ENCODE data around the gene CEP290. TPM values are rescaled to one million over a fixed set of nuclear protein-coding genes. Genes with fewer than 3 reads are reported as not detected.

Gene CEP290
- total and polyA plus RNA-seq, 2 of the 13 experiments (the other 11 are each of a cell fraction or from before 2014, with no cell fraction given) = 2.4 to 10.8 TPM

DNA sequence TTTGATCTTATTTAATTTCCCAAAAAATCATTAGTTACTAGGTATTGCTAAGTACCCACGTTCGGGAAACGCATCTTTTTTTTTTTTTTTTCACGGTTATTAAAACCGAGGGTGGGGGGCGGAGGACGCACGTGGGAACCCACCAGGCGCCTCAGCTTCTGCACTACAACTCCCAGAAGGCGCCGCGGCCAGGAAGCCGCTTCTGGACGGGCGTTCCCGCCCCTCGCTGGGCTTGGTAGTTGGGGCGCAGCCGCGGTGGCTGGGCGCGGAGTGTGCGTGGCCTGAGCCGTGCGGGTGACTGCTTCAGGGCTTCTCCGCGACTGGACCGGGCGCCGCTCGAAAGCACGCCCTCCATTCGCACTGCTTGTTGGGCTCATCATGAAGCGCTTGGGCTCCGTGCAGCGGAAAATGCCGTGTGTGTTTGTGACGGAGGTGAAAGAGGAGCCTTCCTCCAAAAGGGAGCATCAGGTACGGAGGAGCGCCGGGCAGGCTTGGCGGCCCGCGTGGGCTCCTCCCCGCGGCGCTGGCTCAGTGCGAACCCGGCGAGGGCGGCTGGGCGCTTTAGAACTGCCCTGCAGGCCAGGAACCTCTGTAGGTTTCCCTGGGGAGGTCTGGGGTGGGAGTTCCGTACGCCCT, 106.5 kb downstream of the CEP290 start (continued):
- 0 out of 2 replicates have a peak, but pooled peaks have one; percentile 58 for TF ChIP-seq AHDC1 (CRISPR knock-in tag; IDR thresholded peaks at IDR 0.05; ENCODE audit: borderline replicate concordance)
- peak; percentile 42; the same call in 1 of the 2 replicates for TF ChIP-seq NFYB (CRISPR knock-in tag; IDR thresholded peaks at IDR 0.05)
- no peak for TF ChIP-seq SMARCC2 (IDR thresholded peaks at IDR 0.05)
- TF ChIP-seq DRAP1 (CRISPR knock-in tag; IDR thresholded peaks at IDR 0.05) = peak; percentile 67; the same call in 1 of the 2 replicates
- 0 out of 2 replicates have a peak, but pooled peaks have one; percentile 72 for TF ChIP-seq KLF11 (CRISPR knock-in tag; IDR thresholded peaks at IDR 0.05)
- TF ChIP-seq ZNF143 (CRISPR knock-in tag; IDR thresholded peaks at IDR 0.05) = peak; percentile 94
- 0 out of 2 replicates have a peak, but pooled peaks have one; percentile 19 for TF ChIP-seq ZNF362 (CRISPR knock-in tag; IDR thresholded peaks at IDR 0.05; ENCODE audit: borderline replicate concordance)
- peak; percentile 47 for TF ChIP-seq CBX1 (IDR thresholded peaks at IDR 0.05; ENCODE audit: low read depth)
- TF ChIP-seq, protein P1, sequence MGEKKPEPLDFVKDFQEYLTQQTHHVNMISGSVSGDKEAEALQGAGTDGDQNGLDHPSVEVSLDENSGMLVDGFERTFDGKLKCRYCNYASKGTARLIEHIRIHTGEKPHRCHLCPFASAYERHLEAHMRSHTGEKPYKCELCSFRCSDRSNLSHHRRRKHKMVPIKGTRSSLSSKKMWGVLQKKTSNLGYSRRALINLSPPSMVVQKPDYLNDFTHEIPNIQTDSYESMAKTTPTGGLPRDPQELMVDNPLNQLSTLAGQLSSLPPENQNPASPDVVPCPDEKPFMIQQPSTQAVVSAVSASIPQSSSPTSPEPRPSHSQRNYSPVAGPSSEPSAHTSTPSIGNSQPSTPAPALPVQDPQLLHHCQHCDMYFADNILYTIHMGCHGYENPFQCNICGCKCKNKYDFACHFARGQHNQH (CRISPR knock-in tag; IDR thresholded peaks at IDR 0.05) = peak; percentile 57; the same call in 1 of the 2 replicates
- TF ChIP-seq ZBED4 (CRISPR knock-in tag; IDR thresholded peaks at IDR 0.05; ENCODE audit: borderline replicate concordance) = peak; percentile 41; the same call in 1 of the 2 replicates
- TF ChIP-seq, protein P2, sequence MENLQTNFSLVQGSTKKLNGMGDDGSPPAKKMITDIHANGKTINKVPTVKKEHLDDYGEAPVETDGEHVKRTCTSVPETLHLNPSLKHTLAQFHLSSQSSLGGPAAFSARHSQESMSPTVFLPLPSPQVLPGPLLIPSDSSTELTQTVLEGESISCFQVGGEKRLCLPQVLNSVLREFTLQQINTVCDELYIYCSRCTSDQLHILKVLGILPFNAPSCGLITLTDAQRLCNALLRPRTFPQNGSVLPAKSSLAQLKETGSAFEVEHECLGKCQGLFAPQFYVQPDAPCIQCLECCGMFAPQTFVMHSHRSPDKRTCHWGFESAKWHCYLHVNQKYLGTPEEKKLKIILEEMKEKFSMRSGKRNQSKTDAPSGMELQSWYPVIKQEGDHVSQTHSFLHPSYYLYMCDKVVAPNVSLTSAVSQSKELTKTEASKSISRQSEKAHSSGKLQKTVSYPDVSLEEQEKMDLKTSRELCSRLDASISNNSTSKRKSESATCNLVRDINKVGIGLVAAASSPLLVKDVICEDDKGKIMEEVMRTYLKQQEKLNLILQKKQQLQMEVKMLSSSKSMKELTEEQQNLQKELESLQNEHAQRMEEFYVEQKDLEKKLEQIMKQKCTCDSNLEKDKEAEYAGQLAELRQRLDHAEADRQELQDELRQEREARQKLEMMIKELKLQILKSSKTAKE (CRISPR knock-in tag; IDR thresholded peaks at IDR 0.05; ENCODE audit: borderline replicate concordance) = no peak
- TF ChIP-seq ARNTL (CRISPR knock-in tag; IDR thresholded peaks at IDR 0.05) = 0 out of 2 replicates have a peak, but pooled peaks have one; percentile 53
- TF ChIP-seq ZNF12 (CRISPR knock-in tag; IDR thresholded peaks at IDR 0.05) = no peak
- TF ChIP-seq ZNF709 (CRISPR knock-in tag; IDR thresholded peaks at IDR 0.05) = peak; percentile 88
